Panc1 (cell line): ENCODE measurements around the gene UBL7.

Experiments
- POLR2AphosphoS5 ChIP-seq: IDR thresholded peaks from 2 replicates; pipeline ENCODE4 v1.6.1; 2012; ENCODE audit warnings: mild to moderate bottlenecking, low read depth, low read length, moderate library complexity
- TF ChIP-seq, protein P1 (sequence below): fragments of 450-650 bp; IDR thresholded peaks from 2 replicates; pipeline ENCODE4 v1.5.1; 2017; ENCODE audit warnings: mild to moderate bottlenecking

DNA sequence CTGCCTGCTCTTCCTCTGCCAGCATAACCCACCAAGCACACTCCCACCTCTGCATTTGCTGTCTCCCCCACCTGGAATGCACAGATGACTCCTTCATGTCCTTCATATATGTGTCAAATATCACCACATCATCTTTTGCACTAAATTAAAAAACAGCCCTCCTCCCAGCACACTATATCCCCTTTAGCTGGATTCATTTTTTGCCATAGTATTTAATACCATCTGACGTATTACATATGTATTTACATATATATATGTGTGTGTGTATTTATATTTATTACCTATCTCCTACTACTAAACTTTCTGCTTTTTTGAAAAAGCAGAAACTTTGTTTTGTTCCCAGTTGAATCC lies 29.4 kb upstream of the UBL7 start:
- TF ChIP-seq, protein P1, sequence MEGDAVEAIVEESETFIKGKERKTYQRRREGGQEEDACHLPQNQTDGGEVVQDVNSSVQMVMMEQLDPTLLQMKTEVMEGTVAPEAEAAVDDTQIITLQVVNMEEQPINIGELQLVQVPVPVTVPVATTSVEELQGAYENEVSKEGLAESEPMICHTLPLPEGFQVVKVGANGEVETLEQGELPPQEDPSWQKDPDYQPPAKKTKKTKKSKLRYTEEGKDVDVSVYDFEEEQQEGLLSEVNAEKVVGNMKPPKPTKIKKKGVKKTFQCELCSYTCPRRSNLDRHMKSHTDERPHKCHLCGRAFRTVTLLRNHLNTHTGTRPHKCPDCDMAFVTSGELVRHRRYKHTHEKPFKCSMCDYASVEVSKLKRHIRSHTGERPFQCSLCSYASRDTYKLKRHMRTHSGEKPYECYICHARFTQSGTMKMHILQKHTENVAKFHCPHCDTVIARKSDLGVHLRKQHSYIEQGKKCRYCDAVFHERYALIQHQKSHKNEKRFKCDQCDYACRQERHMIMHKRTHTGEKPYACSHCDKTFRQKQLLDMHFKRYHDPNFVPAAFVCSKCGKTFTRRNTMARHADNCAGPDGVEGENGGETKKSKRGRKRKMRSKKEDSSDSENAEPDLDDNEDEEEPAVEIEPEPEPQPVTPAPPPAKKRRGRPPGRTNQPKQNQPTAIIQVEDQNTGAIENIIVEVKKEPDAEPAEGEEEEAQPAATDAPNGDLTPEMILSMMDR: no peak
- TF ChIP-seq POLR2AphosphoS5: no peak
